ENCODE measurements around the gene NRK.

NRK gene

GRCh38 chrX:105910563-105911105 lies 88.3 kb downstream of the NRK start:
- no peak for TF ChIP-seq CTCF (IDR thresholded peaks at IDR 0.05)

- no peak for TF ChIP-seq CTCF (IDR thresholded peaks at IDR 0.05)
Measured at GRCh38 chrX:105945266-105945665, 122.9 kb downstream of the NRK start.

- TF ChIP-seq CTCF (IDR thresholded peaks at IDR 0.05) = no peak
Measured at GRCh38 chrX:105969487-105969886, 147.1 kb downstream of the NRK start.

GRCh38 chrX:105972690-105973386 lies 150.5 kb downstream of the NRK start:
- TF ChIP-seq CTCF (IDR thresholded peaks at IDR 0.05) = no peak

GRCh38 chrX:105973387-105973739 lies 151.0 kb downstream of the NRK start:
- TF ChIP-seq CTCF (IDR thresholded peaks at IDR 0.05) = no peak

GRCh38 chrX:105975382-105975781 lies 153.0 kb downstream of the NRK start:
- 0 out of 2 replicates have a peak, but pooled peaks have one; percentile 24 for TF ChIP-seq CTCF (IDR thresholded peaks at IDR 0.05)

GRCh38 chrX:105981772-105982485 lies 159.6 kb downstream of the NRK start:
- TF ChIP-seq CTCF (IDR thresholded peaks at IDR 0.05) = no peak

All from LNCAP (cell line).